ENCODE data around the gene TMEM225B.
"Not testable (repeated sequence)": the region's sequence is repeated elsewhere in the genome, so short reads cannot be mapped to it uniquely, and the experiment has no call there.

The TMEM225B gene, protein sequence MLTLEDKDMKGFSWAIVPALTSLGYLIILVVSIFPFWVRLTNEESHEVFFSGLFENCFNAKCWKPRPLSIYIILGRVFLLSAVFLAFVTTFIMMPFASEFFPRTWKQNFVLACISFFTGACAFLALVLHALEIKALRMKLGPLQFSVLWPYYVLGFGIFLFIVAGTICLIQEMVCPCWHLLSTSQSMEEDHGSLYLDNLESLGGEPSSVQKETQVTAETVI

GRCh38 chr7:99597762-99598501 lies at the start of gene TMEM225B:
Gene TMEM225B (plus strand): TSS chr7:99598267. CDS start chr7:99604389, 6,122 bp downstream.
- no peak for DNase-seq (ENCODE audit: low read depth, low spot score)

GRCh38 chr7:99549545-99549944 lies 48.5 kb upstream of the TMEM225B start:
- not testable (repeated sequence) for DNase-seq (ENCODE audit: low read depth, low spot score)

DNA sequence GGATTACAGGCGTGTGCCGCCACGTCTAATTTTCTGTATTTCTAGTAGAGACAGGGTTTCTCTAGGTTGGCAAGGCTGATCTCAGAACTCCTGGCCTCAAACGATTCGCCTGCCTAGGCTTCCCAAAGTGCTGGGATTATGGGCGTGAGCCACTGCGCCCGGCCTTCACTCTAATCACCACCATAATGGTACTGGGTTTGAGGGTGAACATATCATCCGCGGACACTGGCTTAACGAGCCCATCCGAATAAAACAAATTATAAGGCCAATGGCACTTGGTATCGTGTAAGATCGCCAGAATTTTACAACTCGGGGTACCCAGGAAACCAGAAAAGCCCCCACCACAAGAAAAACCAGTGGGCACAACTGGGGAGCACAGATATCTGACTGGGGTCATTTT lies 46.7 kb upstream of the TMEM225B start:
- DNase-seq (ENCODE audit: low read depth, low spot score): no peak

GRCh38 chr7:99551767-99552463 lies 46.2 kb upstream of the TMEM225B start, which contains the start of gene FAM200A:
Gene FAM200A (minus strand): TSS chr7:99552114. CDS start chr7:99548407, 3,707 bp downstream.
- DNase-seq (ENCODE audit: low read depth, low spot score): peak; percentile 92

- DNase-seq (ENCODE audit: low read depth, low spot score): no peak
Measured at GRCh38 chr7:99553039-99553438, 45.0 kb upstream of the TMEM225B start.

DNA sequence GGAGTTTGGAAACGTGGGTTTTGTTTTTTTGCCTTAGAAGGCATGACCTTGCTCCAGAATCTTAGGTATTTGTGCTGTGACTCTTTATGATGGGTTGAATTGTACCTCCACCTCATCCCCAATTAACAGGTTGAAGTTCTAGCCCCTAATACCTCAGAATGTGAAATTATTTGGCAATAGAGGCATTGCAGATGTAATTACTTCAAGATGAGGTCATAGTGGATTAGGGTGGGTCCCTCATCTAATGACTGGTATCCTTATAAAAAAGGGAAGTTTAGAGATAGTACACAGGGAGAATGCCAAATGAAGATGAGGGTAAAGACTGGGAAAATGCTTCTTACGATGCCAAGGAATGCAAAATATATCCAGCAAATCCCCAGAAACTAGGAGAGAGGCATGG lies 43.1 kb upstream of the TMEM225B start:
- DNase-seq (ENCODE audit: low read depth, low spot score): no peak

DNA sequence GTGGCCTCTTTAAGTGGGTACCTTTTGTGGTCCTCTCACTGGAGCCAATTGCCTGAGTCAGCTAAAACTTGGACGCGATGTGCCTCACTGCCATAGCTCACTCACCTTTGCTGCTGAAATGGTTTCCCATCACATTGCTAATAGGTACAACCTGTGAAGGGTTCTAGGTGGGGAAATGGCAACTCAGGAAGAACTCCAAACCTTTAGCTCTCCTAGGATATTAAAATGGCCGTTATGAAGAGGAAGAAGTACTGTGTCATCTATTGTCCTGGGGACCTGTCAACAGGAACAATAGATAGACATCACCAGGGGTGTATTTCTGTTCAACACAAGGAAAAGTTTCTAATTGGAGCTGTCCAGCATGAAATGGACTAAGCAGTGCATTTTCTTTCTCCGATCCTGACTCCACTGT lies 40.9 kb upstream of the TMEM225B start:
- no peak for DNase-seq (ENCODE audit: low read depth, low spot score)

DNA sequence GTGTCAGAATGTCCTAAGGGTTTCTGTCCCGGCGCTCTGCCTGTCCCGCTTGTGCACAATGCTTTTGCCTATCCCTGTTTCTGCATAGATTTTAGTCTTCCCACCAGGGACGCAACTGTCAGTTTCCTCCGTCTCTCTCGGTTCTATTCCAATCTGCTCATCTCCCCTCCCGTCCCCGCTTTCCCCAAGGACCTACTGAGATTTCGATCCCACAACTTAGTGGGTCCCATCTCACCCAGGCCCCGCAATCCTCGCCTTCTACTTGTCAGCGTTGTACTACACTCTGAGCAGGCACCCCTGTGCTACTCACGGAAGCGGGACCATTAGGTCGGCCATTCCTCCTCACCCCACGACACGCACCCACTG lies 40.1 kb upstream of the TMEM225B start:
- no peak for DNase-seq (ENCODE audit: low read depth, low spot score)

GRCh38 chr7:99558306-99559174 lies 39.5 kb upstream of the TMEM225B start, which contains the start of gene ZNF655:
Gene ZNF655 (plus strand): TSS chr7:99558642. CDS start chr7:99560560, 1,918 bp downstream.
- peak; percentile 59 for DNase-seq (ENCODE audit: low read depth, low spot score)

GRCh38 chr7:99559175-99559915 lies 38.7 kb upstream of the TMEM225B start:
- DNase-seq (ENCODE audit: low read depth, low spot score): no peak

DNA sequence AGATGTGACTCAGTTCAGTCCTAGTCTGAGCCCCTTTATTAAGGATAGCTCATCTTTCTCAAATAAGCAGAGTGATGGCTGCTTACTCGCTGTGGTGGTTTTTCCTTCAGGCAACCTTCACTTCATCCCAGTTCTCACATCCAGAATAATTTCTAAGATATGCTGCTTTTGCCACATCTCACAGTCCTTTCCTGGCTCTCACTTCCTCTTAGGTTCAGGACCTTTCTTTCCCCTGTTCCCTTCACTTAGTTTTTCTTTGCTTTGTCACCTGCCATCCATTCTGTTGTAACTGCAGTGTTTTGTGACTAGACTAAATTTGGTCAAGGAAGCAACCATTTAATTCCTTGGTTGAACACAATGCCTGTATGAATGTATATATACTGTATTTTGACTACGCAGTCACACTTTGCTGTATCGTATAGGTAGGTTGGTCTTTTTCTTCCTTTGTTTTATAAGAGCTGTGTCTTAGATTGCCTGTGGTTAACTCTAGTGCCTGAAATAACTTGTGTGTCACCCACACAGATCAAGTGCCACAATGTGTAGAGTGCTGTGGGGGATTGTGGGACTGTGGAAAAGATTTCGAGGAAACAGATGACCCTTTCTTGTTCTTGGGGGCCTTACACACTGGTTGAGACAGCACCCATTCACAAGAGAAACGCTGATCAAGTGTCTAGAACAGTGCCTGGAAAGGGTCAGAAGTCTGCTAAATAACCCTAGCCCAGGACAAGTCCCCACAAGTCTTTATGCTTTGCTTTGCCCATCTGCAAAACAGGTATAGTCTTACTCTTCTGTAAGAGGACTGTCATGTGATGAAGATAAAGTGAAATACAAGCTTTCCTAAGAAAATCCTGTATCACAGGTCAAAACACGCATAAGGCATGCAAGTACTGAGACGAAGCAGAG lies 37.0 kb upstream of the TMEM225B start:
- no peak for DNase-seq (ENCODE audit: low read depth, low spot score)

- DNase-seq (ENCODE audit: low read depth, low spot score): no peak
Measured at GRCh38 chr7:99561737-99562051, 36.4 kb upstream of the TMEM225B start.

GRCh38 chr7:99562114-99562784 lies 35.8 kb upstream of the TMEM225B start:
- DNase-seq (ENCODE audit: low read depth, low spot score): no peak

DNA sequence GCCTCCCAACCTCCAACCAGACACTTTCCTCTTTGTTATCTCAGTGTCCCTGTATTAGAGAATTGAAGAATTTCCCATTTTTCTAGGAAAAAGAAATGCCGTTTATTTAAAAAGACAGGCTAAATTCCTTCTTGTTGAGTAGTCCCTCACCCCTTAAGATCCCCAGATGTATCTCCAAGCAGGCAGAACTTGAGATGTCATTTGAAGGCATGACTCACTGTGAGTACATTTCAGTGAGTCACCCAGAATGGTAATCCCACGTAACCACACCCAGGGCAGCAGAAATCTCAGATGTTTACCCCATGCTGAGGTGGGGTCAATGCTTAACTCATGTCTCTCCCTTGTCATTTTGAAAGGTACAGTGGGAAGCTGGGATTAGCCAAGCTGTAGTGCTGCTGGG lies 35.2 kb upstream of the TMEM225B start:
- DNase-seq (ENCODE audit: low read depth, low spot score): no peak

GRCh38 chr7:99563650-99564049 lies 34.4 kb upstream of the TMEM225B start:
- DNase-seq (ENCODE audit: low read depth, low spot score): no peak

DNA sequence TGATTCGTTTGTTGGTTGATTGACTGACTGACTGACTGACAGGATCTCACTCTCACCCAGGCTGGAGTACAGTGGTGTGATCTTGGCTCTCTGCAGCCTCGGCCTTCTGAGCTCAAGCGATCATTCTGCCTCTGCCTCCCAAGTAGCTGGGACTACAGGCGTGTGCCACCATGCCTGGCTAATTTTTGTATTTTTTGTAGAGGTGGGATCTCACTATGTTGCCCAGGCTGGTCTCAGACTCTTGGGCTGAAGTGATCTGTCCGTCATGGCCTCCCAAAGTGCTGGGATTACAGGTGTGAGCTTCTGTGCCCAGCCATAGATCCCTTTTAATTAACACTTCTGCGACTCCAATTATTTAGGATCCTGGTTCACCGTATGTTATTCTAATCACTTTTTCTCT lies 29.3 kb upstream of the TMEM225B start:
- not testable (repeated sequence) for DNase-seq (ENCODE audit: low read depth, low spot score)

- DNase-seq (ENCODE audit: low read depth, low spot score): no peak
Measured at GRCh38 chr7:99571768-99572167, 26.3 kb upstream of the TMEM225B start.

DNA sequence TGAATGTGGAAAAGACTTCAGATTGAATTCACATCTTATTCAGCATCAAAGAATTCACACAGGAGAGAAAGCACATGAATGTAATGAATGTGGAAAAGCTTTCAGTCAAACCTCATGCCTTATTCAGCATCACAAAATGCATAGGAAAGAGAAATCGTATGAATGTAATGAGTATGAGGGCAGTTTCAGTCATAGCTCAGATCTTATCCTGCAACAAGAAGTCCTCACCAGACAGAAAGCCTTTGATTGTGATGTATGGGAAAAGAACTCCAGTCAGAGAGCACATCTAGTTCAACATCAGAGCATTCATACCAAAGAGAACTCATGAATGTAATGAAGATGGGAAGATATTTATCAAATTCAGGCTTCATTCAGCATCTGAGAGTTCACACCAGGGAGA lies 24.8 kb upstream of the TMEM225B start:
- DNase-seq (ENCODE audit: low read depth, low spot score): no peak

DNA sequence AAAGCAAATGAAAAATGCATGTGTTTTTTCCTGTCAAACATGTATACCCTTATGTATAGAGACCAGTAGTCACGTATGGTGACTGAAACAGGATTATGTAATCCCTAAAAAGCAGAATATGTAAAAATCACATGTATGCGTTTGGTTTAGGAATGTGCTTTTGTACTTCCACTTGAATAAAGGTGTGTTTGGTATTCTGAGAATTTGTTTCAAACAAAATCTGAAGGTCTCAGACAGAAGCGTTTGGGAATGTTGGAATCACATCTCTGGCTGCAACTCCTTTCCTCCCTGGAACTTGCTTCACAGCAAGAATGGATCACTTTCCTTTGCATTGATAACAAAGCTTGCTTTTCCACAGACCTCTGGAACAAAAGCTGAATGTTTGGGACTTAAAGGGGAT lies 21.8 kb upstream of the TMEM225B start:
- DNase-seq (ENCODE audit: low read depth, low spot score): no peak

Measured in iPS DF 19.7 (cell line).